Activated B cell treated with CpG ODN at 0.5 μM for 24 hours (primary cell): Measurements from ENCODE around the gene SLTM. TPM values are rescaled to one million over a fixed set of nuclear protein-coding genes. Genes with fewer than 3 reads are reported as not detected.
"Not testable (repeated sequence)": the region's sequence is repeated elsewhere in the genome, so short reads cannot be mapped to it uniquely, and the experiment has no call there.

ENCODE experiments used
- ATAC-seq: fragments of 200-7000 bp; cut with Tn5 transposase; one replicate; pipeline ENCODE4 v1.10.0; 2021; ENCODE audit warnings: low read depth, mild to moderate bottlenecking, moderate library complexity
- CTCF ChIA-PET: fragments of 350-600 bp; sonication (Branson Sonifier 250); formaldehyde crosslinking; loops from one replicate; lab custom pipeline; 2021; ENCODE audit warnings: antibody characterized with exemption; lab: Charles Lee
- POLR2A ChIA-PET: fragments of 350-600 bp; sonication (Branson Sonifier 250); formaldehyde crosslinking; loops from one replicate; lab custom pipeline; 2021; ENCODE audit warnings: antibody characterized with exemption; lab: Charles Lee
- DNase-seq: peaks from one replicate; pipeline ENCODE4 v3.0.0; 2022
- H3K27ac Mint-ChIP-seq: one replicate; pipeline ENCODE4 v1.8.0; 2020; ENCODE audit warnings: mixed read lengths
- H3K27me3 Mint-ChIP-seq: one replicate; pipeline ENCODE4 v1.8.0; 2021; ENCODE audit warnings: mixed read lengths
- H3K36me3 Mint-ChIP-seq: one replicate; pipeline ENCODE4 v1.8.0; 2021; ENCODE audit warnings: low read depth, mixed read lengths
- H3K4me1 Mint-ChIP-seq: one replicate; pipeline ENCODE4 v1.8.0; 2021; ENCODE audit warnings: mixed read lengths
- H3K4me3 Mint-ChIP-seq: one replicate; pipeline ENCODE4 v1.8.0; 2020; ENCODE audit warnings: mild to moderate bottlenecking, mixed read lengths
- H3K9me3 Mint-ChIP-seq: one replicate; pipeline ENCODE4 v1.8.0; 2020; ENCODE audit warnings: mixed read lengths
- intact Hi-C: fragments of 100-400 bp; cut with micrococcal nuclease; formaldehyde crosslinking; loops from one replicate; pipeline ENCODE4 v1.15.1; 2024
- total RNA-seq: library from RNA; stranded (reverse); gene quantifications from 2 replicates; pipeline ENCODE4 v1.2.3, GENCODE V29; 2022
- TF ChIP-seq, protein P1 (sequence below): fragments of 200-600 bp; IDR thresholded peaks from one replicate; pipeline ENCODE4 v1.8.0; 2022; ENCODE audit warnings: antibody characterized with exemption, mild to moderate bottlenecking

The SLTM gene
- total RNA-seq, 1 donor from 2014 or later: 159 TPM

DNA sequence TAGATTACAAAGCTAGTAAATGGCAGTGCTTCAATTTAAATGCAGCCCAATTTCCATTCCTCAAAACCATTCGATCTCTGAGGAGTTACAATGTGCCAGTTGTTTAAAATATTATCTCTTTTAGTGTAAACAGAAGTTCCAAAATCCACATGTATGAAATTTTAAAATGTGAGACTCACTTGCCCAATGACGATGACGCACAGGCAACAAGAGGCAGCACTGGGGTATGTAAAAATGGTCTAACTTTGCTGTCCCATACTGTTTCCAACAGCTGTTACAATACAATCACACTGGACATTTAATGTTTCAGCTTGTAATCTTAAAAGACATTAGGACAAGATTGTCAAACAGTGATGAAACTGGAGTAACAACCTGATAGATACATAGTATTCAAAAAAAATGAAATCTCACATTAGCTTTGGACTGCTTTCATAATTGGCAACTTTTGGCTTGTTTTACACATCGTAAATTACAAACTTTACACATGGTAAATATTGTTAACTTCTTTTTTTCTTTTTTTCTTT, 12.2 kb downstream of the SLTM start:
- DNase-seq: no peak
- Mint-ChIP-seq H3K27ac (no peak overlapping the region), H3K4me3 (no peak overlapping the region), H3K4me1 (peaks cover 27% of the 10 kb centered on the region), H3K27me3 (no peaks in the 10 kb centered on the region), H3K36me3 (peaks cover 49% of the 10 kb centered on the region), H3K9me3 (no peaks in the 10 kb centered on the region)
- ATAC-seq: no peak
- CTCF ChIA-PET: no interaction called here
- POLR2A ChIA-PET: interaction anchor here (1.3 kb wide), 2 partner anchors 9 to 10 kb away, joined by 3 read pairs; no protein-coding TSS in a partner anchor
- intact Hi-C loops: no loop called here
- TF ChIP-seq, protein P1, sequence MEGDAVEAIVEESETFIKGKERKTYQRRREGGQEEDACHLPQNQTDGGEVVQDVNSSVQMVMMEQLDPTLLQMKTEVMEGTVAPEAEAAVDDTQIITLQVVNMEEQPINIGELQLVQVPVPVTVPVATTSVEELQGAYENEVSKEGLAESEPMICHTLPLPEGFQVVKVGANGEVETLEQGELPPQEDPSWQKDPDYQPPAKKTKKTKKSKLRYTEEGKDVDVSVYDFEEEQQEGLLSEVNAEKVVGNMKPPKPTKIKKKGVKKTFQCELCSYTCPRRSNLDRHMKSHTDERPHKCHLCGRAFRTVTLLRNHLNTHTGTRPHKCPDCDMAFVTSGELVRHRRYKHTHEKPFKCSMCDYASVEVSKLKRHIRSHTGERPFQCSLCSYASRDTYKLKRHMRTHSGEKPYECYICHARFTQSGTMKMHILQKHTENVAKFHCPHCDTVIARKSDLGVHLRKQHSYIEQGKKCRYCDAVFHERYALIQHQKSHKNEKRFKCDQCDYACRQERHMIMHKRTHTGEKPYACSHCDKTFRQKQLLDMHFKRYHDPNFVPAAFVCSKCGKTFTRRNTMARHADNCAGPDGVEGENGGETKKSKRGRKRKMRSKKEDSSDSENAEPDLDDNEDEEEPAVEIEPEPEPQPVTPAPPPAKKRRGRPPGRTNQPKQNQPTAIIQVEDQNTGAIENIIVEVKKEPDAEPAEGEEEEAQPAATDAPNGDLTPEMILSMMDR: no peak

DNA sequence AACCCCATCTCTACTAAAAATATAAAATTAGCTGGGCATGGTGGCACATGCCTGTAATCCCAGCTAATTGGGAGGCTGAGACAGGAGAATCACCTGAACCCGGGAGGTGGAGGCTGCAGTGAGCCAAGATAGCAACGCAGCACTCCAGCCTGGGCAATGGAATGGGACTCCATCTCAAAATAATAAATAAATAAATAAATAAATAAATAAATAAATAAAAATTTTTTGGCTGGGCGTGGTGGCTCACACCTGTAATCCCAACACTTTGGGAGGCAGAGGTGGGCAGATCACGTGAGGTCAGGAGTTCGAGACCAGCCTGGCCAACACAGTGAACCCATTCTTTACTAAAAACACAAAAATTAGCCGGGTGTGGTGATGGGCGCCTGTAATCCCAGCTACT, 13.0 kb downstream of the SLTM start:
- Mint-ChIP-seq H3K36me3 (peaks cover 47% of the 10 kb centered on the region), H3K4me1 (peaks cover 25% of the 10 kb centered on the region)
- H3K9me3 Mint-ChIP-seq, CTCF ChIA-PET, DNase-seq, H3K4me3 Mint-ChIP-seq, ATAC-seq, H3K27ac Mint-ChIP-seq, intact Hi-C loops, H3K27me3 Mint-ChIP-seq: not testable (repeated sequence)
- POLR2A ChIA-PET: interaction anchor here (0.5 to 1.3 kb wide), 2 partner anchors 10 to 55 kb away, joined by 3 to 4 read pairs; no protein-coding TSS in a partner anchor

DNA sequence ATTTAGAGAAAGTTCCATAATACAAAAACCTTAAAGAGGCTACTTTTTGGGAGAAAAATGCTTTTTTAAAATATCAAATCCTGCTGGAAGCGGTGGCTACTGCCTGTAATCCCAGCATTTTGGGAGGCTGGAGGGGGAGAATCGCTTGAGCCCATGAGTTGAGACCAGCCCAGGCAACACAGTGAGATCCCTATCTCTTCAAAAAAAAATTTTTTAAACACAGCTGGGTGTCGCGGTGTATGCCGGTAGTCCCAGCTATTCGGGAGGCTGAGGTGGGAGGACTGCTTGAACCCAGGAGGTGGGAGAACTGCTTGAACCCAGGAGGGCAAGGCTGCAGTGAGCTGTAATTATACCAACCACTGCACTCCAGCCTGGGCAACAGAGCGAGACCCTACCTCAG, 14.2 kb downstream of the SLTM start:
- TF ChIP-seq, protein P1: no peak
- ATAC-seq (no peak), DNase-seq (no peak)
- Mint-ChIP-seq H3K36me3 (peaks cover 50% of the 10 kb centered on the region), H3K9me3 (no peaks in the 10 kb centered on the region), H3K4me1 (peaks cover 18% of the 10 kb centered on the region), H3K4me3 (no peak overlapping the region), H3K27ac (no peak overlapping the region), H3K27me3 (no peaks in the 10 kb centered on the region)
- ChIA-PET POLR2A (no interaction called here), CTCF (no interaction called here)
- intact Hi-C loops: no loop called here

DNA sequence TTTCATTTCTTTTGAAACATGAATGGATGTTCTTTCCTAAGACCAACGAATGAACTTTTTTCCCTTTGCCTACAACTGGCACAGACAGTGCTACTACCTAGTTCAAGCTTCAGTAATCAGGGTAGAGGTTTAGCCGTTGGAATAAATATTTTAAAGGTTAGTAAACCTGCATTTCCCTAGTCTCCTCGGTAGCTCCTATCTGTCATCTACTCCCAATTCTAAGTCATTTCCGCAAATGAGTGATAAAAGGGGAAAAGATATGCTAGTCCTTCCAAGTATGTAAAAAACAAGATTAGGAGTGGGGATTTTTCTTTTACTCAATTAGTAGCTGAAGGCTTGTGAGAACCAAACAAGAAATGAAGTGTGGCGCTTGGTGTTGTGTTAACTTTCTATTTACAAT, 15.2 kb downstream of the SLTM start:
- CTCF ChIA-PET: no interaction called here

DNA sequence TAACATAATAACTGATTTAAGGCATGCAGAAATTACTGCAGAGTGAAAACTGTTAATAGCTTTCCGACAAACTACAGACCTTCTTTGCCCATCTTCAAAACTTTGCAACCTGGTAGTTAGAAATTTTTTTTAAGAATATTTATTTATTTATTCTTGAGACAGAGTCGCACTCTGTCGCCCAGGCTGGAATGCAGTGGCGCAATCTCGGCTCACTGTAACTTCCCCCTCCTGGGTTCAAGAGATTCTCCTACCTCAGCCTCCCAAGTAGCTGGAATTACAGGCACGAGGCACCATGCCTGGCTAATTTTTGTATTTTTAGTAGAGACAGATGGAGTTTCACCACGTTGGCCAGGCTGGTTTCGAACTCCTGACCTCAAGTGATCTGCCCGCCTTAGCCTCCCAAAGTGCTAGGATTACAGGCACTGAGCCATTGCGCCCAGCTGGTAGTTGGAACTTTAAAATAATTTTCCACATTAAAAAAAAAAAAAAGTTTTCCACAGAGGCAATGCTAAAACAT, 15.8 kb downstream of the SLTM start:
- H3K4me1 Mint-ChIP-seq: peaks cover 11% of the 10 kb centered on the region
- H3K9me3 Mint-ChIP-seq, DNase-seq, intact Hi-C loops, CTCF ChIA-PET, H3K27ac Mint-ChIP-seq, ATAC-seq, H3K4me3 Mint-ChIP-seq, H3K27me3 Mint-ChIP-seq: not testable (repeated sequence)
- peaks cover 49% of the 10 kb centered on the region for H3K36me3 Mint-ChIP-seq
- POLR2A ChIA-PET: interaction anchor here (0.6 kb wide), 1 partner anchor 12 kb away, joined by 4 read pairs; no protein-coding TSS in a partner anchor

More for the DNA sequence above, 15.2 kb downstream of the SLTM start:
- Mint-ChIP-seq H3K27ac (no peak overlapping the region), H3K4me1 (peaks cover 11% of the 10 kb centered on the region), H3K9me3 (no peaks in the 10 kb centered on the region), H3K36me3 (peaks cover 49% of the 10 kb centered on the region), H3K4me3 (no peak overlapping the region), H3K27me3 (no peaks in the 10 kb centered on the region)
- TF ChIP-seq, protein P1: no peak
- no peak for DNase-seq
- no peak for ATAC-seq
- POLR2A ChIA-PET: no interaction called here
- intact Hi-C loops: no loop called here

DNA sequence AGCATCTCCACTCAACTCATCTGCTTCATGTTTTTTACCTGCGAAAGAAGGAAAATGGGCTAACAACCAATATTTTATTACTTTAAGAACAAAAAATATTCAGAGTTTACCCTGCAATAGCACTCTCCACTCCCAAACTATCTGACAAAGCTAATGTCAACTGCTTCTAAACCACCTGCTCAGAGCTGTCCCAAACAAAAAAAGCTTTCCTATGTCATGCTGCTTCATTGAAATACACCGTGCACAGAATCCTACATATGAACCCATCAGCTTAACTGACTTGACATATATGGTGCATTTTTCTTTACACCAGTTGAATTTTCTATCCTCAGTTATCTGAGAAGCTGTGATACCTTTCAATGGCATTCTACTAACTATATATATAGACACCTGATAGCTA, 16.5 kb downstream of the SLTM start:
- no peaks in the 10 kb centered on the region for H3K9me3 Mint-ChIP-seq
- intact Hi-C loops: no loop called here
- ChIA-PET POLR2A (interaction anchor here (0.6 kb wide), 1 partner anchor 13 kb away, joined by 4 read pairs; no protein-coding TSS in a partner anchor), CTCF (no interaction called here)
- peaks cover 11% of the 10 kb centered on the region for H3K4me1 Mint-ChIP-seq
- H3K27me3 Mint-ChIP-seq: no peaks in the 10 kb centered on the region
- H3K27ac Mint-ChIP-seq: no peak overlapping the region
- peaks cover 55% of the 10 kb centered on the region for H3K36me3 Mint-ChIP-seq
- ATAC-seq (no peak), DNase-seq (no peak)
- TF ChIP-seq, protein P1: no peak
- H3K4me3 Mint-ChIP-seq: no peak overlapping the region
